DMS153 (cell line): Measurements from ENCODE around the gene PPP2R2C.

Source experiments
- DNase-seq: peaks from one replicate; lab custom pipeline; 2025; lab: John Stamatoyannopoulos, UW

The PPP2R2C gene

DNA sequence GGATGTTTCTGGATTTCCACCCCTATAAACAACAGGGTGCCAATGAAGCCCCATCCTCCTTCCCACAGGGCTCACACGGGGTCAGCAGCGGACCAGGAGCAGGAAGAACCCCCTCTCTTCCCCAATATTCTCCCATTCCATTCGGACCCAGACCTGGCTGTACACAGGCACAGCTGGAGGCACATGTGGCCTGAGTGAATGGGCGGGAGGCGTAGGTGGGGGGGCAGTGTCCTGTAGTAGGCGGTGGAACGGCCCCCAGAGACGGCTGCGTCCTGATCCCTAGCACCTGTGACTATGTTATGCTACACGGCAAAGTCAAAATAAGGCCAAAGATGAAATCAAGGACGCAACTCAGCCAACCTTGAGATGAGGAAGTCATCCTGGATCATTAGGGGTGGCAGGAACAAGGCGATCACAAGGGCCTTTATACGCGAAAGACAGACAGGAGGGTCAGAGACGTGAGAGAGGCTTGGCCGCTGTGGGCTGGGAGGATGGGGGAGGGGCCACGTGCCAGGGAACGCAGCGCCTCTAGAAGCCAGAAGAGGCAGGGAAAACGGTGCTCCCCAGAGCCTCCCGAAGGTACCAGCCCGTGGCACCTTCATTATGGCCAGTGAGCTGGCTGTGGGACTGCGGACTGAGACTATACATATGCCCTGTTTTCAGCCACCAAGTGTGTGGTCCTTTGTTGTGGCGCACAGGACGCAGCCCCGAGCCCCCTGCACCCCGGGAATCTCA, 127.2 kb downstream of the PPP2R2C start:
- no peak for DNase-seq

DNA sequence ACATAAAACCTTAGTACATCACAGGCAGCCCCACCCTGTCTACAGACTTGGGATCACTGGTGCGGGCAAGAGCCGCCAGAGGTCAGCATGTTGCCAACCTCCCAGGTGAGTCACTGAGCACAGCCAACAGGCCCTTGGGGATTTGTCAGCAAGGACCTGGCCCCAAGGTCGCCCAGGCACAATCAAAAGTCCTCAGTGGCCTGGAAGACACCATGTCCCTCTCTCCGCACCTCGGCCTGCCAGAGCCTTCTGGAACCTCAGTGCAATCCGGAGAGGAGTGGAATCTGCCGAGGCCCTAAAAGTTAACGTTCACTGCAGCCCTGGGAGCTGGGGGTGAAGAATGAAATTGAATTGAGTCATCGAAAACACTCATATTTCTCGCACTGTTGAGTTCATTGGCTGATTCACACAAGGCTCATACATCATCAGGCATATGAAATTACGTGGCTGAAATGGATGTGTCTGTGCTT, 128.4 kb downstream of the PPP2R2C start:
- peak; percentile 9 for DNase-seq

DNA sequence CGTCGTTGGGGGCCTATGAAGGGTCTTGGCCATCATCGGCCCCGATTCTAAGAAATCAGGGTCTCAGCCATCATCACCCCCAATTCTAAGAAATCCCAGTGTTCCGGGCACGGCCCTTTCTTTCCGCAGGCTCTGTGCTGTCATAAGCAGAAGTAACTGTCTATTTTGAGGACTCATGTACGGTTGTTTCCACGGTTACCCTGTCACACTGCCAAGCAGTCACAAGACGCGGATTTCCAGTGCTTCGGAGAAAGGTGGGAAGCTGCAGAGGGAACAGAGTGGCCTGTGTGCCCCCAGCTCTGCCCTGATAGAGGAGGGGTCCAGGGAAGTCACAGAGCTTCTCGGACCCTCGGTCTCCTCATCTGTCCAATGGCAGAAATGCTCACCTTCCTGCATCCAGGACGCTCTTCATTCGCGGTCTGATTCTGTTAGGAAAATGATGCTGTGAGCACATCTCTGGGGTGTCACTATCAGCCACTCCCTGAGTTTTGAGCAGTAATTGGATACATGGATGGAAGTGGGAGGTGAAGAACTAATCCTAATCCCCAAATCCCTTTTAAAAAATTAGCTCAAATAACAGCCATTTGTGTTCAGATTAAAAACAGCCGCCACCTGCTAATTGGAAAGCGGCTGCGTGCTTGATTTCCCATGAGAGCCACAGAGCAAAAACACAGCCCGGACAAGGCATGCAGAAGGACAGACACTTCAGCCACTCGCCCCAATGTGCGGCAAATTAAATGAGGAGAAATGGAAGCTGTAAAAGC, 129.7 kb downstream of the PPP2R2C start:
- peak; percentile 27 for DNase-seq

- no peak for DNase-seq
These were observed 130.7 kb downstream of the PPP2R2C start for GRCh38 chr4:6341696-6342095.

- DNase-seq, result no peak
These were observed 131.9 kb downstream of the PPP2R2C start for GRCh38 chr4:6340446-6341015.

DNA sequence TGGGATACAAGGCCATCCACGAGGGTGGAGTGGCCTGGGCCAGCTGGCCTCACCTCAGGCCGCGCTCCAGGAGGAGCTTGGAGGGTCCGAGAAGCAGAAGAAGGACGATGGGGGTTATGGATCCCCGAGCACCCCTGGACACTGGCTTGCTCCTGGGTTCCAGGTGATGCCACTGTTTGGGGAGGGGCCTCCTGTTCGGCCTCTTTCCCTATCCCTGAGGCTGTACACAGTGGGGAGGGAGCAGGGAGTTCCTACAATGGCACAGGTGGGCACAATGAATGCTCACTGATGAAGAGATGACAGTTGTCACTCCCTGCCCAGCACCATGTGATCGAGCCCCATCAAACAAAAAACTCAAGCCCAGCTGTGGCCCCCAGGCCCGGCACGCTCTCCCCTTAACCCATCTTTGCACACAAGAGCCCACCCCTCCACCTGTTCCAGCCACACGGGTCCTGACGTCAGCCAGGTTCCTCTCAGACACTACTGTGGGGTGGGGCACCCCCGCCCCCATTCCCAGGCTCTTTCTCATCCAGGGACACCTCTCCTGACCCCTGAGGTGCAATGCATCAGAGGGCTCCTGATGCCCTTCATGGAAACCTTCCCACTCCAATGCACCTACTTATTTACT, 132.5 kb downstream of the PPP2R2C start:
- DNase-seq, result no peak

DNA sequence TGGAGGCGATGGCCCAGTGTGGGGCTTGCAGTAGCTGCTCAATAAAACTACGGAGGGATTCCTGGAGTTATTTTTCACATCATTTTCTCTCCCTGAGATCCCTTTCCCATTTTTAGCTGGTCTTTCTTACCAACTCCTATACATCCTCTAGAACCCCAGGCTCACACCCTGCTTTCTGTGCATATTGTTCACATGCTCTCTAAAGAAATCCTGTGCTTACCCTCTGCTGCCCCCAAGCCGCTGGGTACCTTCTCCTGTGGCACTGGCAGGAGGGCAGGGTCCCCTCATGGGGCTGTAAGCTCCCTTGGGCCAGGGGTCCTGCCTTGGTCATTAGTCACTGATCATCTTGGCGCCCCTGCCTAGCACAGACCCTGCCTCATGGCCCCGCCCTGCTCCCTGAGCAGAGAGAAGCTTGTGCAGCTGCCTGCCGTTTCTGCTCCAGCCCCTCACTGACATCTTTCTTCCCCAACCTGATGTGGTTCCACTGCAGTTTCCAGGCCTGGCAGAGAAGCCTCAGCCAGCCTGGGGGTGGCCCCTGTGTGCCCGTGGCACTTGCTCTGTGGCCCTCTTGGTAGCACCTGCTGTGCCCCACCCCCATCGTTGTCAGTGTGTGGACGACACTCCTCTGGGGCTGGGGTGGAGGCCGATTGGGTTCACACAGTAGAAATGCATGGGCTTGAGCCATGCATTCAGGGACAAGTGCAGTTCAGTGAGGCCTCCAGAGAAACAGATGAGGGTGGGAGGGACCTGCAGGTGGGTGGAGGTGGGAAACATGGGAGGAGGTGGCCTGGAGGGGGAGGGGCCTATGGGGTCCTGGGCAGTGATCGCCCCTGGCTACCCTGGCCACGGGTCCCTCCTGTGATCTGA, 133.2 kb downstream of the PPP2R2C start:
- no peak for DNase-seq

GRCh38 chr4:6338175-6338950, 134.1 kb downstream of the PPP2R2C start:
- DNase-seq, result no peak

DNA sequence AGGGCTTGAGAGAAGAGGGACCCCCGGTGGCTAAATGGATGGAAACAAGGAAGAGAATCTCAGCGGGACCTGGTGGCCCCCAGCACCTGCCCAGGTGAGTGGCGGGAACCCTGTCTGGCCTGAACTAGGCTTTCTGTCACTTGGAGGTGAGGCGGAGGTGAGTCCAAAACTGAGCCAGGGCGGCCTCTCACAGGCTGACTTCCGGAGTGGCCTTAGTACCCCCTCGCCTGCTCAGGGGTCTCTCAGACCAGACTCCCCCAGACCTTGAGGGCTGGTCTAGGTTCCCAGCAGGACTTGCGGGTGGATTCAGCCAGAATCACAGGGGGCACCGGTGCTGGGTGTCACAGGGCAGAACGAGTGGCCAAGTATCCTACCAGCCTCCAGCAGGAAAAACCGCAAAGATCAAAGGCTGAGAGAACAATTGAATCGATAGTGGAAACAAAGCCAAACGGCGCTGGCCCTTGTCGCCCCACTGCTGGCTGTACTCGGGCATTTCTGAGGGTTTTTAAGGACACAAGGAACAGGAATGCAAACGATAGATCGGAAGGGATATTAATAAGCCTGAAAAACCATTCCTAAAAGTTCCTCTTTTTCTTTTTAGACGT, 135.0 kb downstream of the PPP2R2C start:
- no peak for DNase-seq

- DNase-seq, result no peak
These were observed 136.2 kb downstream of the PPP2R2C start for GRCh38 chr4:6336166-6336565.

DNA sequence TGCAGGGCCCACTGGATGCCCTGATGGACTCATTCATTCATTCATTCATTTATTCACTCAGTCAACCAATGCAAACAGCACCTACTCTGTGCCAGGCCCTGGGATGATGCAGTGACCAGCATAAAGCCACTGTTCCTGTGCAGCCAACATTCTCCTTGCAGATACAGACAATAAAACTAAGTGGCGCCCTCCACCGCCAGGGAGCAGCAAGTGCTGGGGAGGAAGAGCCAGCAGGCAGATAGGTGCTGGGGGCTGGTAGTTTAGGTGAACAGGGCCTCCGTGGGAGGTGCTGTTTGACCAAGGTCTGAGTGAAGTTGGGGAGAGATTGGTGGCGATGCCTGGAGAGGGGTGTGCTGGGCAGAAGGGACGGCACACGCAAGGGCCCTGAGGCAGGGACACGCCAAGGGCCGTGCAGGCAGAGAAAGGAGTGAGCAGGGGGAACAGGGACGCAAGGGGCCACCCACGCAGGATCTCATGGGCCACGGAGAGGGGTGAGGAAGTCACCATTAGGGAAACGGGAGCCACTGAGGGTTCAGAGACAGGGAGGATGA, 137.3 kb downstream of the PPP2R2C start:
- DNase-seq, result no peak

DNA sequence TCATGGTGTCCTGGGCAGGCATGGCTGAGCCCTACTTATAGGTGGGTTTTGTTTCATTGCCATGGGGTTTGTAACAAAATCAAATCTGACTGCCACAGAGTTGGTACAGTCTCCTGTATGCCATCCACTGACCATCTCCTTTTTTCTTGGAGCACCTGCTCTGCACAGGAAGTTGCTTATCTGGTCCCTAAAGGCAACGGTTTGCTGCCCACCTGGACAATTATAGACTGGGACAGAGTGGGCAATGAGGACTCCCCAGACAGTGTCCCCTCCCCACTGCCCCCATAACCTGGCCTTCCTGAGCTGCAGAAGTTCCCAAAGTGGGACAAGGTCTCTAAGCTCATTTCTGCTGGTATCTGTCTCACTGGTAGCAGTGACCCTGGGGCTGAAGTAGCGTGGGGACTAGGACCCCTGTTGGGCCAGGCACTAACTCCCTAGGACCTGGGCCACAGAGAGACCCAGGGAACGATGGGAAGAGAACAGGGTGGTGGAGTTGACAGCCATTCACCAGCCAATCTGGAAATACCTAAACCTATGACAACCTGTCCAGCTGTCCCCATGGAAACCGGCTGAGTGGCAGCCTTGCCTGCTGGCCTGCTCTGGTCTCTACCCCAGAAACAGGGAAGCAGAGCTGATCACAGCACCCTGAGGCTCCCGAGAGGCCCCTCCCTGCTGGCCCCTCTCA, 138.1 kb downstream of the PPP2R2C start:
- no peak for DNase-seq

- DNase-seq, result no peak
These were observed 138.9 kb downstream of the PPP2R2C start for GRCh38 chr4:6333301-6334202.

GRCh38 chr4:6332669-6333050, 139.8 kb downstream of the PPP2R2C start:
- DNase-seq, result no peak

DNA sequence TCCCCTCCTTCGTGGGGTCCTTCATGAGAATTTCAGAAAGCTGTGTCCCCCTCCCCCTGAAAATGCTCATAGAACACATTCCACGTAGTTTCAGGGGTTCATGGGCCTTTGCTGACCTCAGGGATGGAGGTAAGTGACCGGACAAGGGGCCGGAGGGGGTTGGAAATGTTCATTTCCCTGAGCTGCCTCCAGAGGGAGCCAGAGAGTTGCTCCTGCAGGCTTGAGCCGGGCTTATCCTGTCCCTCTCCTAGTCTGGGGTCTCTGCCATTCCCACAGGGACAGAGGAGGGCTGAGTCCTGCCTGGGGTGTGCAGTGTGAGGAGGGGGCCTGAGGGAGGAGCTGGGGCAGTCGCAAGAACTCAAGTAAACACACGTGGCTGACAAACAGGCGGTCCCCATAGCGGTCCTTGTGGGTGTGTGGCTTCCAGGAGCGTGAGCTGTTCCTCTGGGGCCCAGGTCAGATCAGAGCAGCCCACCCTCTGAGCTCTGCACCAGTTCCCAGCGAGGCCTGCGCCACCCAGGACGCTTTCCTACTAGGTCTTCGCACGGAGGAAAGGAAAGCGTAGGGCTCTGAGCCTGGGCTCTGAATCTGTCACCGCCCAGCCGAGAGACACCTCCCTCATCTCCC, 140.3 kb downstream of the PPP2R2C start:
- no peak for DNase-seq

DNA sequence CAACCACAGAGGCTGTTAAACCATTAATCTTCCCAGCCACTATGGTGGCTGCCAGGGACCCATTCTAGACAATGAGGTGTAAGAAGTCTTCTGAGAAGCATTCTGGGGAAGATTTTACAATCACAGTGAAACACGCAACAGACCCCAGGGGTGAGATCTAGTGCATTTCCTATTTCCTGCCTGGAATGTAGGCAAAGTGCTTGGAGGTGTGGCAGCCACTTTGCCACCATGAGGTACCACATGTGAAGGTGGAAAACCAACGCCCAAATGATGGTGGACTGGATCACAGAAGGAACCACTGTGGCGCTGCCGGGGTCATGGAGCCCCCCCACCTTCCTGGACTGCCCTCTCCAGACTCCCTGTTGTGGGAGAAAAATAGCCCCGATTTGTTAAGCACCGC, 140.9 kb downstream of the PPP2R2C start:
- DNase-seq, result no peak

DNA sequence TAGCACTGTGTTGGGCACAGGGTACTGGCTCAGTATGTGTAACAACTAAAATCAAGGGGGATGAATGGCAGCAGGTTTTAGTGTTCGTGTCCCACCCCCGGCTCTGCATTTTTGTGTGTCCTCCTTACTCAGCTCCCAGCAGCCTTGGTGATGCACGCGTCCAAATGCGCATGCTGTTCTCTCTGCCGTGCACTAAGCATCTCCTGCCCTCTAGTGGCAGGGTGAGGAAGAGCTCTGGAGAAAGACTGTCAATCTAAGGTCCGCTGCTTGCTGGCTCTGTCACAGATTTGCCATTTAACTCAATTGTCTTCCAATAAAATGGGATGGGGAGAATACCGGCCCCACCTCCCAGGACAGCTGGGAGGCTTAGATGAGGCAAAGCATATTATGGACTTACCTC, 141.4 kb downstream of the PPP2R2C start:
- no peak for DNase-seq

GRCh38 chr4:6330384-6330767, 142.0 kb downstream of the PPP2R2C start:
- DNase-seq, result no peak
